SU-DHL-6 (cell line): ENCODE data around the gene CNPY1.

Experiments
- H2AFZ ChIP-seq: fragments of 200-600 bp; sonication (generic); 2 replicates; pipeline ENCODE4 v1.6.1; 2014; ENCODE audit warnings: low read depth, mild to moderate bottlenecking, moderate library complexity, mixed read lengths, antibody characterized with exemption, low read length; ENCODE audit not compliant: severe bottlenecking
- H3F3A ChIP-seq: fragments of 200-600 bp; shearing (Covaris generic); 2 replicates; pipeline ENCODE4 v1.6.0; 2016; ENCODE audit warnings: antibody characterized with exemption, mild to moderate bottlenecking; ENCODE audit not compliant: insufficient read depth
- H3K27ac ChIP-seq: fragments of 200-600 bp; sonication (generic); 2 replicates; pipeline ENCODE4 v1.5.1; 2016; ENCODE audit warnings: low read depth, mild to moderate bottlenecking, low read length, moderate library complexity, mixed read lengths
- H3K27me3 ChIP-seq: fragments of 200-600 bp; sonication (generic), shearing (Covaris generic); 2 replicates; pipeline ENCODE4 v1.6.0; 2014; ENCODE audit warnings: mild to moderate bottlenecking, low read length
- H3K36me3 ChIP-seq: fragments of 200-600 bp; sonication (generic); 2 replicates; pipeline ENCODE4 v1.6.1; 2014; ENCODE audit warnings: mild to moderate bottlenecking, low read length, mixed read lengths
- H3K4me2 ChIP-seq: fragments of 300-600, 200-600 bp; shearing (Covaris generic), sonication (generic); 2 replicates; pipeline ENCODE4 v1.6.0; 2014; ENCODE audit warnings: low read length, low read depth, mild to moderate bottlenecking; ENCODE audit not compliant: poor library complexity, severe bottlenecking
- H3K4me3 ChIP-seq: fragments of 200-600 bp; sonication (generic); 2 replicates; pipeline ENCODE4 v1.5.1; 2014; ENCODE audit warnings: antibody characterized with exemption, low read length, mild to moderate bottlenecking, mixed read lengths; ENCODE audit not compliant: insufficient read depth, poor library complexity, severe bottlenecking
- H3K79me2 ChIP-seq: fragments of 200-600 bp; sonication (generic); 2 replicates; pipeline ENCODE4 v1.6.1; 2014; ENCODE audit warnings: mild to moderate bottlenecking, low read length, moderate library complexity; ENCODE audit not compliant: insufficient read depth
- H3K9ac ChIP-seq: fragments of 200-600 bp; sonication (generic); 2 replicates; pipeline ENCODE4 v1.7.0; 2014; ENCODE audit warnings: mild to moderate bottlenecking, low read length
- H3K9me2 ChIP-seq: fragments of 200-600 bp; sonication (generic); replicated peaks from 2 replicates; pipeline ENCODE4 v1.6.1; 2014; ENCODE audit warnings: low read length; ENCODE audit not compliant: insufficient read depth
- H3K9me3 ChIP-seq: fragments of 200-600 bp; sonication (generic); 2 replicates; pipeline ENCODE4 v1.6.1; 2014; ENCODE audit warnings: low read length, mixed read lengths; ENCODE audit not compliant: insufficient read depth
- H4K20me1 ChIP-seq: fragments of 200-600 bp; sonication (generic); 2 replicates; pipeline ENCODE4 v1.6.1; 2014; ENCODE audit warnings: low read depth, mild to moderate bottlenecking, antibody characterized with exemption, low read length, moderate library complexity, mixed read lengths
- EZH2phosphoT487 ChIP-seq: fragments of 200-600 bp; sonication (generic), shearing (Covaris generic); conservative IDR thresholded peaks from 2 replicates; pipeline ENCODE4 v1.6.1; 2018; ENCODE audit warnings: mild to moderate bottlenecking, antibody characterized with exemption, low read length, moderate library complexity, mixed read lengths
- TF ChIP-seq, protein P1 (sequence below): fragments of 200-600 bp; sonication (generic); IDR thresholded peaks from one replicate; pipeline ENCODE4 v1.5.1; 2017; ENCODE audit warnings: antibody characterized with exemption, mild to moderate bottlenecking, low read length, moderate library complexity; ENCODE audit not compliant: insufficient read depth, poor library complexity, severe bottlenecking

The CNPY1 gene

DNA sequence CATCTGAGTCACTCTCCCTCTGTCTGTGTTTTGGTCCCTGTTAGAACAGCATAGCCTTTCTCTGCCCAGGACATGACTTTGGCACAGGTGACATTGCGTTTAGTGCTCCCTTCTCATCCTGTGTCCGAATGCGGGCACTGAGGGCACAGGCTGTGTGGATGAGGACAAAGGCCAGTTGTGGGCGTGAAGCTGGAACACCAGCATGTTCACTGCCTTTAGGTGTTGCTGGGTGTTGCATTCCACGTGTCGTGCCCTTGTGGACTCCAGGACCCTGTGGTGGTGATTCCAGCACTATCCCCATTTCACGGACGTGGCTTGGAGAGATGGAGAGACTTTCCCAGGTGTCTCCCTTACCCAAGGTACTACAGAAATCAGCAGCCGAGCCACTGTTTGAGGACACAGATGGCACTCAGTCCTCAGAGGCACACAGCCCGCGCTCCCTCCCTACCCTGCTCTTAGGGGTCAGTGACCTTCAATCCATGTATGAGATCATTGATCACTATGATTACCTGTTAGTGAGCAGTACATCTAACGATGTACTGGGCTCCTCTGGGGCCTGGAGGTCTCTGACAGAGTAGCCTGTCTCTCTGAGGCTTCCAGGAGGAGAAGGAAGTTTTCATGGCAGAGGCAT lies 917 bp upstream of the CNPY1 start:
- Histone ChIP-seq H3K9me2 (no peaks in the 10 kb centered on the region), H3K9me3 (no peaks in the 10 kb centered on the region), H4K20me1 (no peaks in the 10 kb centered on the region), H3K79me2 (no peaks in the 10 kb centered on the region), H3K9ac (no peak overlapping the region), H3K27me3 (no peaks in the 10 kb centered on the region), H3K27ac (no peak overlapping the region), H2AFZ (no peak overlapping the region), H3K4me2 (no peak overlapping the region), H3K4me3 (no peak overlapping the region), H3F3A (no peaks in the 10 kb centered on the region), H3K36me3 (no peaks in the 10 kb centered on the region)
- no peak for TF ChIP-seq EZH2phosphoT487
- TF ChIP-seq, protein P1, sequence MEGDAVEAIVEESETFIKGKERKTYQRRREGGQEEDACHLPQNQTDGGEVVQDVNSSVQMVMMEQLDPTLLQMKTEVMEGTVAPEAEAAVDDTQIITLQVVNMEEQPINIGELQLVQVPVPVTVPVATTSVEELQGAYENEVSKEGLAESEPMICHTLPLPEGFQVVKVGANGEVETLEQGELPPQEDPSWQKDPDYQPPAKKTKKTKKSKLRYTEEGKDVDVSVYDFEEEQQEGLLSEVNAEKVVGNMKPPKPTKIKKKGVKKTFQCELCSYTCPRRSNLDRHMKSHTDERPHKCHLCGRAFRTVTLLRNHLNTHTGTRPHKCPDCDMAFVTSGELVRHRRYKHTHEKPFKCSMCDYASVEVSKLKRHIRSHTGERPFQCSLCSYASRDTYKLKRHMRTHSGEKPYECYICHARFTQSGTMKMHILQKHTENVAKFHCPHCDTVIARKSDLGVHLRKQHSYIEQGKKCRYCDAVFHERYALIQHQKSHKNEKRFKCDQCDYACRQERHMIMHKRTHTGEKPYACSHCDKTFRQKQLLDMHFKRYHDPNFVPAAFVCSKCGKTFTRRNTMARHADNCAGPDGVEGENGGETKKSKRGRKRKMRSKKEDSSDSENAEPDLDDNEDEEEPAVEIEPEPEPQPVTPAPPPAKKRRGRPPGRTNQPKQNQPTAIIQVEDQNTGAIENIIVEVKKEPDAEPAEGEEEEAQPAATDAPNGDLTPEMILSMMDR, result no peak

DNA sequence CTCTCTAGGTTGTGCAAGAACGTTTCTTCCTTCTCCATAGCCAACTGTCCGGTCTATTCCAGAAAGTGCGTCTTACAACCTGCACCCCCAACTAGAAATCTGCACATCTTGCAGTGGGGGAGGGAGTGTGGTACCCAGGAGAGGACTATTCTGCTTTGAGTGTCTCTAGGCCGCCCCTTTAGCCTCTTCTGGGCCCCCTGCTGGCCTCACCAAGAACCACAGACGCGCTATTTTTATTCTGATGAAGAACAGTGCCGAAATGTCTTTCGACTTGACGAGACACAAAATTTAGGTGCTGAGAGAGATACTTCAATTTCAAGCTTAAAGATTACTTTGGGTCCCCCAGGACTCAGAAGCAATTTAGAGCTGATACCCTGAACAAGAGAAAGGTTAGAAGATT lies 1.0 kb downstream of the CNPY1 start:
- Histone ChIP-seq H3K27me3 (no peaks in the 10 kb centered on the region), H3F3A (no peaks in the 10 kb centered on the region), H4K20me1 (no peaks in the 10 kb centered on the region), H3K9me2 (no peaks in the 10 kb centered on the region), H3K4me3 (no peak overlapping the region), H3K9ac (no peak overlapping the region), H3K36me3 (no peaks in the 10 kb centered on the region), H3K27ac (no peak overlapping the region), H2AFZ (no peak overlapping the region), H3K4me2 (no peak overlapping the region), H3K79me2 (no peaks in the 10 kb centered on the region), H3K9me3 (no peaks in the 10 kb centered on the region)
- TF ChIP-seq EZH2phosphoT487, result no peak
- TF ChIP-seq, protein P1, result peak; percentile 13

DNA sequence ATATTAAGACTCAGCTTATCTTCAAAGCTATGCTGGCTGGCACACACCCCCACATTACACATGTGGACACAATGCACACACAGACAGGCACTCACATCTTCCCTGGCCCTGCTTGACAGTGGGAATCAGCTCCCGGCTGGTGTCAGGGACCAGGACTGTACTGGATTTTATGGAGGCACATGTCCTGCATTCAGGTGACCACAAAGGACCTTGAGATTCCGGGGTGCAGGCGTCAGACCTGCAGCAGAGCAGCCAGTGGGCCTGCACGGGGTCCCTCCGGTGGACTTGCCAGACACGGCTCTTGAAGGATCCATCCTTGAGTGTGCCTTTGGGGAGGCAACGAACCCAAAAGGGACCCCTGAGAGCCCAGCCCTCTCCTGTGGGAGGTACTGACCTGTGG lies 1.9 kb downstream of the CNPY1 start:
- Histone ChIP-seq H3K27ac (no peak overlapping the region), H4K20me1 (no peaks in the 10 kb centered on the region), H3K9me2 (no peaks in the 10 kb centered on the region), H3K4me2 (no peak overlapping the region), H3K27me3 (no peaks in the 10 kb centered on the region), H3K4me3 (no peak overlapping the region), H2AFZ (no peak overlapping the region), H3F3A (no peaks in the 10 kb centered on the region), H3K79me2 (no peaks in the 10 kb centered on the region), H3K9ac (no peak overlapping the region), H3K36me3 (no peaks in the 10 kb centered on the region), H3K9me3 (no peaks in the 10 kb centered on the region)
- TF ChIP-seq, protein P1, result no peak
- no peak for TF ChIP-seq EZH2phosphoT487
